ENCODE results near the gene TSHZ2.
"Not testable (repeated sequence)": the region's sequence is repeated elsewhere in the genome, so short reads cannot be mapped to it uniquely, and the experiment has no call there.

The TSHZ2 gene

DNA sequence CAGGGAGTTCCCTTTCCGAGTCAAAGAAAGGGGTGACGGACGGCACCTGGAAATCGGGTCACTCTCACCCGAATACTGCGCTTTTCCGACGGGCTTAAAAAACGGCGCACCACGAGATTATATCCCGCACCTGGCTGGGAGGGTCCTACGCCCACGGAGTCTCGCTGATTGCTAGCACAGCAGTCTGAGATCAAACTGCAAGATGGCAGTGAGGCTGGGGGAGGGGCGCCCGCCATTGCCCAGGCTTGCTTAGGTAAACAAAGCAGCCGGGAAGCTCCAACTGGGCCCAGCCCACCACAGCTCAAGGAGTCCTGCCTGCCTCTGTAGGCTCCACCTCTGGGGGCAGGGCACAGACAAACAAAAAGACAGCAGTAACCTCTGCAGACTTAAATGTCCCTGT is 500.7 kb downstream of the TSHZ2 start:
- not testable (repeated sequence) for H3K27ac ChIP-seq (ENCODE audit: low read depth, low read length); H3K27me3 ChIP-seq (ENCODE audit: control insufficient read depth, insufficient read depth, low read length); H3K9ac ChIP-seq (ENCODE audit: low read length); H3K4me1 ChIP-seq (ENCODE audit: control insufficient read depth, insufficient read depth, low read length); H3K36me3 ChIP-seq (ENCODE audit: control insufficient read depth, insufficient read depth, low read length); H3K4me3 ChIP-seq (ENCODE audit: low read depth, low read length); H3K9me3 ChIP-seq (ENCODE audit: control insufficient read depth, insufficient read depth, low read depth, low read length)

DNA sequence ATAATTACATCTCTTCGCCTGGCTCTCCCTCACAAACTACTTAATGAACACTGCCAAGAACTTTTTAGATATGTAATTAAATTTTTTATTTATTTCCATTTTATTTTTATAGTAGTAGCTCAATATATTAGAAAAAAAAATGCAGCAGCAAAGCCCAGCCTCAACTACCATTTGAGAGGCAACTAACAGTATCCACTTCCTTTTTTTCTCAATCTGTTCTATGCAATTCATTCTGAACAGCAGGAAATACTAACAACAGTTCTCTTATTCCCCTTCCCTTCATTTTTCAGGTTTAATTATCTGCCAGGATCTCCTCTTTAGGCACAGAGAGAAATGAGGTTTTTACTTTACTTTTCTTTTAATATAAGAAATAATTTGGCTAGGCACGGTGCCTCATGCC is 508.8 kb downstream of the TSHZ2 start:
- H3K4me1 ChIP-seq (ENCODE audit: control insufficient read depth, insufficient read depth, low read length), result no peaks in the 10 kb centered on the region
- no peaks in the 10 kb centered on the region for H3K36me3 ChIP-seq (ENCODE audit: control insufficient read depth, insufficient read depth, low read length)
- H3K9me3 ChIP-seq (ENCODE audit: control insufficient read depth, insufficient read depth, low read depth, low read length), result no peaks in the 10 kb centered on the region
- no peak overlapping the region for H3K27ac ChIP-seq (ENCODE audit: low read depth, low read length)
- no peak overlapping the region for H3K4me3 ChIP-seq (ENCODE audit: low read depth, low read length)
- no peak overlapping the region for H3K9ac ChIP-seq (ENCODE audit: low read length)
- H3K27me3 ChIP-seq (ENCODE audit: control insufficient read depth, insufficient read depth, low read length), result no peaks in the 10 kb centered on the region

DNA sequence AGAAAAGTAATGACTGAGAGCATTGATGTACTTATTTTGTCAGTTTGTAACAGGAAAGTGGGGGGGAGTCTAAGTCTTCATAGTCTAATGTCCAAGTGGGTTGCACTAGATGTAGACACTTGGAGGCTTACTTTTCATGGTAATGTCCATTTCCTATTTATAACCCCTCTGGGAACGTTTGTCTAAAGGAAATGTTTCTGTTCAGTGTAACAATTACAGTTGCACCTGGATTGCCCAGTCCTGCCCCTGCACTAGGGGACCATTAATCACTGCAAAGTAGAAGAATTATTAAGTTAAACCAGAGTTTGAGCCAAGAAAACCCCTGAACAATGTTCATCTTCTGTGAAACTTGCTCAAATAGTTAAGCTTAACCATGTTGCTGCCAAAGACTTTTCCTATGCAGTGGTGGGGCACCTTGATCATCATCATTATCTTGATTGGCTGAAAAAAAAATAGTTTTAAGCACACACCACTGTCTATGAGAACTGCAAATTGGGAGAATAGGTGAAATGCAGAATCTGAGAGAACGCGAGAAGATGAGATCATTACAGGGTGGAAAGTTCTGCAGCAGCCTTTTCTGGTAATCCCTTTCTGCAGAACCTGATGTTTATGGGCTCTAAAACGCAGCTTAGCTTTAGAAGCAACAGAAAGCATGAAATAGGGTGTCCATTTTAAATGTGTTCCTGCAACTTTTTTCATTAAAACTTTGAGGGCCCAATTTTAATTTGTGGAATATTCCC is 515.5 kb downstream of the TSHZ2 start:
- Histone ChIP-seq H3K27ac (ENCODE audit: low read depth, low read length) (no peak overlapping the region), H3K4me1 (ENCODE audit: control insufficient read depth, insufficient read depth, low read length) (peaks cover 3% of the 10 kb centered on the region; the same call in 1 of the 2 replicates), H3K36me3 (ENCODE audit: control insufficient read depth, insufficient read depth, low read length) (0 out of 2 replicates have a peak, but pooled peaks cover 3% of the 10 kb centered on the region), H3K9ac (ENCODE audit: low read length) (no peak overlapping the region), H3K4me3 (ENCODE audit: low read depth, low read length) (no peak overlapping the region), H3K9me3 (ENCODE audit: control insufficient read depth, insufficient read depth, low read depth, low read length) (no peaks in the 10 kb centered on the region), H3K27me3 (ENCODE audit: control insufficient read depth, insufficient read depth, low read length) (no peaks in the 10 kb centered on the region)

DNA sequence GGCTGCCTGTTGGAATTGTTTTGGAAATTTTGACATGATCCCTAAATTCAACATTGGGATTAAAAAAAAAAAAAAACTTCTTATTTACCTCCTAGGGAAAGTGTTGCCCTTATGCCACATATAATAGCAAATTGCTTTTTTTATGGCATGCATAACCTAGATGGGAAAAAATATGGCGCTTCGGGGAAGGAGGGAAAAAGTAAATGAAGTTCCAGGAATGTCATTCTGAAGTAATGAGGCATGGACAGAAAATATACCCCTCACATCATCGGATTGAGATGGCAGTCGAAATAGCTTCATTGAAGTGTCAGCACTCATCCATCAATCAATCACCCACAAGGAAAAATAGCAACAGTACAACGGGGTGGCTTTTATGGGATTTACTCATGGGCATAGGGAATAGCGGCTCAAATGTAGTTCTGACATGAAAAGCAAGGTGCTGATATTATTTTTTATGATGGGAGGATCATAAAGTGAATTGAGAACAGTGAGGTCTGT is 516.7 kb downstream of the TSHZ2 start:
- Histone ChIP-seq H3K4me1 (ENCODE audit: control insufficient read depth, insufficient read depth, low read length) (peaks cover 3% of the 10 kb centered on the region; the same call in 1 of the 2 replicates), H3K9ac (ENCODE audit: low read length) (no peak overlapping the region), H3K4me3 (ENCODE audit: low read depth, low read length) (no peak overlapping the region), H3K9me3 (ENCODE audit: control insufficient read depth, insufficient read depth, low read depth, low read length) (no peaks in the 10 kb centered on the region), H3K36me3 (ENCODE audit: control insufficient read depth, insufficient read depth, low read length) (0 out of 2 replicates have a peak, but pooled peaks cover 3% of the 10 kb centered on the region), H3K27me3 (ENCODE audit: control insufficient read depth, insufficient read depth, low read length) (no peaks in the 10 kb centered on the region), H3K27ac (ENCODE audit: low read depth, low read length) (no peak overlapping the region)

DNA sequence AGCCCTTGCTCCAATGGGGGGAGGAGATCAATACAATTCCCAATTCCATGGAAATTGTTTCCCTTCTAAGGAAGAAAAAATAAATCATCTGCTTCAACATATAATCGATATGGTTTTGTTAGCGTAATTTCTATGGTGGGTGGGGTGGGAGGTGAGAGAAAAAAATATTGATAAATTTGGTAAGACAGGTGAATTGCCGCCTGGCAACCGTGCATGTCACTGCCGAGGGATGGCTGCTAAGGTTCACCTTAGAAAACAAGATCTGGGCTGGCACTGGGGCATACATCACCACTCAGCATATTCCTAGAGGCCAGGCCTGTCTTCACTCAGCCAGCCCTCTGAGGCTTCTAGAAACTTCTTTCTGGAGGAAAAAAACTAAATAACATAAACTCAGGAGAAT is 517.4 kb downstream of the TSHZ2 start:
- H3K4me3 ChIP-seq (ENCODE audit: low read depth, low read length), result no peak overlapping the region
- no peak overlapping the region for H3K27ac ChIP-seq (ENCODE audit: low read depth, low read length)
- peaks cover 3% of the 10 kb centered on the region; the same call in 1 of the 2 replicates for H3K4me1 ChIP-seq (ENCODE audit: control insufficient read depth, insufficient read depth, low read length)
- no peaks in the 10 kb centered on the region for H3K27me3 ChIP-seq (ENCODE audit: control insufficient read depth, insufficient read depth, low read length)
- H3K9ac ChIP-seq (ENCODE audit: low read length), result no peak overlapping the region
- 0 out of 2 replicates have a peak, but pooled peaks cover 3% of the 10 kb centered on the region for H3K36me3 ChIP-seq (ENCODE audit: control insufficient read depth, insufficient read depth, low read length)
- H3K9me3 ChIP-seq (ENCODE audit: control insufficient read depth, insufficient read depth, low read depth, low read length), result no peaks in the 10 kb centered on the region

DNA sequence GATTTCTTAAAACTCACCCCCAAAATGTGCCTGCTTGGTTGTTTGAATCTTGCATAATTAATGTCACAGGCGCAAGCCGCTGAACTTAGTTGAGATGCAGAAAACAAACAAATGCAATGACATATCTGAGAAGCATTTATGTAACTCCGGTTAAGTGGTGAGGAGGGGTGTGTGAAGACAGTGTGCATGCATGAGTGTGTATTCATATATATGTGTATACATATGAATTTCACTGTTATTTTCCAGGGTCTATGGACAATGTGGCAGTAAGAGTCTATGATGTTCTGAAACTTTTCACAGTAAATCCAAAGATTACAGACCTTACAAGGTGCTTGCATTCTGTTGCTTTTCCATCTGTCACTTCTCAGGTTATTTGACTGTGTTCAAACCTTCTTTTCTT is 518.5 kb downstream of the TSHZ2 start:
- 0 out of 2 replicates have a peak, but pooled peaks cover 3% of the 10 kb centered on the region for H3K36me3 ChIP-seq (ENCODE audit: control insufficient read depth, insufficient read depth, low read length)
- H3K27me3 ChIP-seq (ENCODE audit: control insufficient read depth, insufficient read depth, low read length), result no peaks in the 10 kb centered on the region
- H3K27ac ChIP-seq (ENCODE audit: low read depth, low read length), result no peak overlapping the region
- no peak overlapping the region for H3K4me3 ChIP-seq (ENCODE audit: low read depth, low read length)
- no peaks in the 10 kb centered on the region for H3K9me3 ChIP-seq (ENCODE audit: control insufficient read depth, insufficient read depth, low read depth, low read length)
- peaks cover 3% of the 10 kb centered on the region; the same call in 1 of the 2 replicates for H3K4me1 ChIP-seq (ENCODE audit: control insufficient read depth, insufficient read depth, low read length)
- H3K9ac ChIP-seq (ENCODE audit: low read length), result no peak overlapping the region

DNA sequence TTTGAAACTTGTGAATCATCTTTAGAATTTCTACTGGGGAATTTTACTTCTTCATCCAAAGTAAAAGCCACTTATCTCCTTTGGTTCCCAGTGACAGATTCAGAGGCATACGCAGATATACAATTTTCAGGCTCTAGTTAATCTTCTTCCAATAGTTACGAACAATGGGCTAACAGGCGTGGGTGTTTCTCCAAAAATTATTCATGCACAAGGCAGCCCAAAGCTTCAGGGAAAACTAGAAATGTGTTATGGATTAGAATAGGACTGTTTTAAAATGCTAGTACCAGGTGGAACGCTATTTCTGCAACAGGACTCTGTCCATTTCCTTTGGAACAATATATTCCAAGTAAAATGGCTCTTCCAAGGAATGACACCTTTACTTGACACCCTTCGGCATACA is 519.3 kb downstream of the TSHZ2 start:
- Histone ChIP-seq H3K4me3 (ENCODE audit: low read depth, low read length) (no peak overlapping the region), H3K27ac (ENCODE audit: low read depth, low read length) (no peak overlapping the region), H3K9ac (ENCODE audit: low read length) (no peak overlapping the region), H3K4me1 (ENCODE audit: control insufficient read depth, insufficient read depth, low read length) (peaks cover 3% of the 10 kb centered on the region; the same call in 1 of the 2 replicates), H3K9me3 (ENCODE audit: control insufficient read depth, insufficient read depth, low read depth, low read length) (no peaks in the 10 kb centered on the region), H3K27me3 (ENCODE audit: control insufficient read depth, insufficient read depth, low read length) (no peaks in the 10 kb centered on the region), H3K36me3 (ENCODE audit: control insufficient read depth, insufficient read depth, low read length) (0 out of 2 replicates have a peak, but pooled peaks cover 3% of the 10 kb centered on the region)

DNA sequence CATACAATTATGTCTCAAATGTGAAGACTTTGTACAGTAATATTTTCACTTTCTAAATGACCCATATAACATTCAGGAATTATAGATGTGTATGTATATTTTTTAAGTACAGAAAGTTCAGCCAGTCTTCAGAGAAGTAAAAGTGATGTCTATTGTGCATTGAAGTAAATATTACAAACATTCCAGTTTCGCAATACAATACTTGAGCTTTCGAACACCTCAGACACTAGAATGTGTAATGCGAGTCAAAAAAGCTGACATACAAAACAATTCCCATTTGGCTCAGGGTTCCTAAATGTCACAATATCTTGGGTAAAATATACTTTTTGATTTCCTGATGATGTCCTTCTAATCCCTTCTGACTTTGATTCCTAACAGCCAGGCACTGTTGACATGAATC is 520.1 kb downstream of the TSHZ2 start:
- H3K9ac ChIP-seq (ENCODE audit: low read length), result no peak overlapping the region
- no peak overlapping the region for H3K27ac ChIP-seq (ENCODE audit: low read depth, low read length)
- H3K4me1 ChIP-seq (ENCODE audit: control insufficient read depth, insufficient read depth, low read length), result peaks cover 3% of the 10 kb centered on the region; the same call in 1 of the 2 replicates
- no peak overlapping the region for H3K4me3 ChIP-seq (ENCODE audit: low read depth, low read length)
- H3K9me3 ChIP-seq (ENCODE audit: control insufficient read depth, insufficient read depth, low read depth, low read length), result no peaks in the 10 kb centered on the region
- H3K27me3 ChIP-seq (ENCODE audit: control insufficient read depth, insufficient read depth, low read length), result no peaks in the 10 kb centered on the region
- 0 out of 2 replicates have a peak, but pooled peaks cover 3% of the 10 kb centered on the region for H3K36me3 ChIP-seq (ENCODE audit: control insufficient read depth, insufficient read depth, low read length)

DNA sequence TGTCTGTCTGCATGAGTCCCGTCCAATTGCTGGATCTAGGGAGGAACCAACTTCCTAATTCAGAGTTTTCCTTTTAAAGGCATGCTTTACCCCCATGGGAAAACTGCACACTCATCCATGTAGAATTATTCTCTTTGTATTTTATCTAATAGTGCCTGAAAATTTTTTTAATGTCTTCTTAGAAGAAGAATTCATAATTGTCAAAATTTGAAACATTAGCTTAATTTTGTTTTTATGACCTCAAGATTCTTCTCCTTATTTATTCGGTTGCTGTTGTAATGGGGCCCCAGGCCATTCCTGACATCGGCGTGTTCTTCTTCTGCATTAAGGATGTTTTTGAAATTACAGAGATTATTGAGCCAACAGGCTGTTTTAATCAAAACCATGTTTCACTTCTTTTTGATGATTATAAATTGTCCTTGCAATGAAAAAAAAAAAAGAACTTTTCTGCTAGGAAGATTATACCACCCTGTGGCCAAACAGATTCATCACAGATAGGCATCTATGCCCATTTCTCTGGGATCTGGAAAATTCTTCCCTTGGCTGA is 521.2 kb downstream of the TSHZ2 start:
- H3K27me3 ChIP-seq (ENCODE audit: control insufficient read depth, insufficient read depth, low read length), result no peaks in the 10 kb centered on the region
- peaks cover 3% of the 10 kb centered on the region; the same call in 1 of the 2 replicates for H3K4me1 ChIP-seq (ENCODE audit: control insufficient read depth, insufficient read depth, low read length)
- no peak overlapping the region for H3K4me3 ChIP-seq (ENCODE audit: low read depth, low read length)
- H3K9ac ChIP-seq (ENCODE audit: low read length), result no peak overlapping the region
- H3K9me3 ChIP-seq (ENCODE audit: control insufficient read depth, insufficient read depth, low read depth, low read length), result no peaks in the 10 kb centered on the region
- H3K36me3 ChIP-seq (ENCODE audit: control insufficient read depth, insufficient read depth, low read length), result 0 out of 2 replicates have a peak, but pooled peaks cover 3% of the 10 kb centered on the region
- H3K27ac ChIP-seq (ENCODE audit: low read depth, low read length), result no peak overlapping the region

DNA sequence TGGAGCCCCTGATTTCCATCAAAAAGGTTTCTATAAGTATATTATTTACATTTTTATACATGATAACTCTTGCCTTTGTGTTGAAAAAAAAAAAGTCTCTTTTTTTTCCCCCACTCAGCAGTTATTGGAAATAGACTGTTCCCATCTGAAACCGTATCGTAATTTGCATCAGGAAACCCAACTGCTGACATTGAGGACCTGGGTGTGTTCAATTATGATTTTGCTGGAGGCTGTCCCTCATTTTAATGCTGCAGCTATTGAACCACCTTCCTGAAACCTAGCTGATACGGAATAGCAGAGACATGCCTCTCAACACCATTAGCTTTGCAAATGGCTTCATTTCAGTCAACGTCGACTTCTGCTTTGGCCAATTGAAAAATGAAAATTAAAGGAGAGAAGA is 522.6 kb downstream of the TSHZ2 start:
- H3K27ac ChIP-seq (ENCODE audit: low read depth, low read length), result no peak overlapping the region
- 0 out of 2 replicates have a peak, but pooled peaks cover 3% of the 10 kb centered on the region for H3K36me3 ChIP-seq (ENCODE audit: control insufficient read depth, insufficient read depth, low read length)
- H3K4me3 ChIP-seq (ENCODE audit: low read depth, low read length), result no peak overlapping the region
- no peaks in the 10 kb centered on the region for H3K27me3 ChIP-seq (ENCODE audit: control insufficient read depth, insufficient read depth, low read length)
- no peak overlapping the region for H3K9ac ChIP-seq (ENCODE audit: low read length)
- H3K9me3 ChIP-seq (ENCODE audit: control insufficient read depth, insufficient read depth, low read depth, low read length), result no peaks in the 10 kb centered on the region
- peaks cover 3% of the 10 kb centered on the region; the same call in 1 of the 2 replicates for H3K4me1 ChIP-seq (ENCODE audit: control insufficient read depth, insufficient read depth, low read length)

DNA sequence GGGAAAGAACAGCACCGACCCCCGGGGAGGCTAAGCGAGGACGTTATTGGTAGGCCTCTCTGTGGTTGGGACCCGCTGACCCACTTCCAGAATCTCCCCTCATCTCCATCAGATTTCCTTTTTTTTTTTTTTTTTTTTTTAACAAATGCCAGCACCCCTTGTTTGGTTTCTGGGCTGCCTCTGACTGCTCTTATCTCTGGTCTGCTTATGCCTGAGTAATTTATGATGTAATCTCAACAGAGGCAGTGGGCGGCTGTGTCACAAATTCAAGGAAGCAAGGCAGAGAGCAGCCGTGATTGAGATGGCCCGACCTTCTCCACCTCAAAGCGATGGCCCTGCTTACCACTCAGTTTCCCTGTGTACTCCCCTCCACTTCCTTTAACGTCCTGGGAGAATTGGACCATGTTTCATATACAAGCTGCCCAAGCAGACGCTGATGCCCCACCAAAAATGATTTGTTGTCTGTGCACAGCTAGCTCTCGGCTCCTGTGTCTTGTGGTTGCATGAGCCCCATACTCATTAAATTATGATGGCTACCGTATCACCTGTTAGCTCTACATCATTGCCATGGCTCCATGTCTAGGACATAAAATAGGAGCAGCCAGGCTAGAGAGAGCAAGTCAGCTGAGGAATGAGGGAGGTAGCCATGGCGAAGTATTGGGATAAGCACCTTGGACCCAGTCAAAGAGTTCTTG is 523.4 kb downstream of the TSHZ2 start:
- Histone ChIP-seq H3K27me3 (ENCODE audit: control insufficient read depth, insufficient read depth, low read length) (no peaks in the 10 kb centered on the region), H3K9ac (ENCODE audit: low read length) (no peak overlapping the region), H3K4me3 (ENCODE audit: low read depth, low read length) (no peak overlapping the region), H3K36me3 (ENCODE audit: control insufficient read depth, insufficient read depth, low read length) (0 out of 2 replicates have a peak, but pooled peaks cover 3% of the 10 kb centered on the region), H3K9me3 (ENCODE audit: control insufficient read depth, insufficient read depth, low read depth, low read length) (no peaks in the 10 kb centered on the region), H3K27ac (ENCODE audit: low read depth, low read length) (no peak overlapping the region), H3K4me1 (ENCODE audit: control insufficient read depth, insufficient read depth, low read length) (no peaks in the 10 kb centered on the region)

Measured in HUES6 (cell line).